OCI-LY3 (cell line): ENCODE results near the gene GNAQ.

Experiments used
- CTCF ChIP-seq: fragments of 200-600, 300-600 bp; sonication (generic); IDR thresholded peaks from 2 replicates; pipeline ENCODE4 v1.5.1; 2014; ENCODE audit warnings: antibody characterized with exemption, low read length, low read depth
- EZH2phosphoT487 ChIP-seq: fragments of 200-600 bp; shearing (Covaris generic); IDR thresholded peaks from 2 replicates; pipeline ENCODE4 v1.6.1; 2018; ENCODE audit warnings: antibody characterized with exemption, mixed run types, low read depth

DNA sequence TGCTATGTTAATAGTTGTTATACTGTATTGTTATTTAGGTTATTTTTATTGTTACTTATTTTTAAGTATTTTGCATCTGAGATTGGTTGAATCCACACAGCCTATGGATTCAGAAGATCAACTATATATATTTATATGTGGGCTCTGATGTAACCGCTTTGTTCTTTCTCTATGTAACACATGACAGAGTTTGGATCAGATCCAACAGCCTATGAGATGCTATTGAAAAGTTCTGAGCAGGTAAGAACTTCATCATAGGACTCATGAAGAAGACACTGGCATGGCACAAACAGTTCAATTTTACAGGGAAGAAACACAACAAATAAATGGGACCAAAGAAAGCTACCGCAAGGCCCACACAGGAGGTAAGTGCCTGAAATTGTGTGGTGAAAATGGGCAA lies 93.4 kb downstream of the GNAQ start:
- TF ChIP-seq CTCF (no peak), EZH2phosphoT487 (no peak)
